MCF 10A (cell line): ENCODE results near the gene MVP. TPM values are rescaled to one million over a fixed set of nuclear protein-coding genes. Genes with fewer than 3 reads are reported as not detected.

Source experiments
- BruUV-seq: library from RNA; stranded (reverse); fragments of 400-500 nt; replicated peaks from 2 replicates; lab custom pipeline; 2021; lab: Mats Ljungman, UMichigan
- CTCF ChIA-PET: fragments of 300-600 bp; sonication (Branson Sonifier 250); formaldehyde crosslinking; extraction: SDS; loops from one replicate; lab custom pipeline; 2021; ENCODE audit warnings: antibody characterized with exemption, inconsistent platforms; lab: Yijun Ruan, JAX
- POLR2A ChIA-PET: fragments of 300-600, 350-650 bp; sonication (Branson Sonifier 250); formaldehyde crosslinking; extraction: SDS; loops from one replicate; lab custom pipeline; 2020; ENCODE audit warnings: antibody characterized with exemption, inconsistent platforms; lab: Yijun Ruan, JAX
- DNase-seq: peaks from one replicate; pipeline ENCODE4 v3.0.0-alpha.2; 2018; ENCODE audit not compliant: unreplicated experiment
- H3K27ac Mint-ChIP-seq: one replicate; pipeline ENCODE4 v1.8.0; 2022; ENCODE audit warnings: mild to moderate bottlenecking, low read depth, mixed read lengths; ENCODE audit not compliant: unreplicated experiment
- H3K27me3 Mint-ChIP-seq: one replicate; pipeline ENCODE4 v1.8.0; 2022; ENCODE audit warnings: mixed read lengths; ENCODE audit not compliant: insufficient read depth, unreplicated experiment
- H3K36me3 Mint-ChIP-seq: one replicate; pipeline ENCODE4 v1.8.0; 2022; ENCODE audit warnings: mild to moderate bottlenecking, moderate library complexity, mixed read lengths; ENCODE audit not compliant: insufficient read depth, unreplicated experiment
- H3K4me1 Mint-ChIP-seq: one replicate; pipeline ENCODE4 v1.8.0; 2022; ENCODE audit warnings: mixed read lengths; ENCODE audit not compliant: insufficient read depth, unreplicated experiment
- H3K4me3 Mint-ChIP-seq: one replicate; pipeline ENCODE4 v1.8.0; 2022; ENCODE audit warnings: mild to moderate bottlenecking, moderate library complexity, mixed read lengths; ENCODE audit not compliant: unreplicated experiment
- H3K9me3 Mint-ChIP-seq: one replicate; pipeline ENCODE4 v1.8.0; 2022; ENCODE audit warnings: mixed read lengths; ENCODE audit not compliant: unreplicated experiment
- intact Hi-C: fragments of 100-400 bp; cut with micrococcal nuclease; formaldehyde crosslinking; loops from 2 replicates; pipeline ENCODE4 v1.14.1; 2022
- total RNA-seq: library from RNA; stranded (reverse); gene quantifications from 2 replicates; pipeline ENCODE4 v1.2.3, GENCODE V29; 2022
- TF ChIP-seq, protein P1 (sequence below): fragments of 200-600 bp; IDR thresholded peaks from one replicate; pipeline ENCODE4 v1.8.0; 2022; ENCODE audit warnings: antibody characterized with exemption, mild to moderate bottlenecking; ENCODE audit not compliant: unreplicated experiment

Gene MVP
- total RNA-seq, 1 experiment from 2014 or later, result 56.5 TPM

DNA sequence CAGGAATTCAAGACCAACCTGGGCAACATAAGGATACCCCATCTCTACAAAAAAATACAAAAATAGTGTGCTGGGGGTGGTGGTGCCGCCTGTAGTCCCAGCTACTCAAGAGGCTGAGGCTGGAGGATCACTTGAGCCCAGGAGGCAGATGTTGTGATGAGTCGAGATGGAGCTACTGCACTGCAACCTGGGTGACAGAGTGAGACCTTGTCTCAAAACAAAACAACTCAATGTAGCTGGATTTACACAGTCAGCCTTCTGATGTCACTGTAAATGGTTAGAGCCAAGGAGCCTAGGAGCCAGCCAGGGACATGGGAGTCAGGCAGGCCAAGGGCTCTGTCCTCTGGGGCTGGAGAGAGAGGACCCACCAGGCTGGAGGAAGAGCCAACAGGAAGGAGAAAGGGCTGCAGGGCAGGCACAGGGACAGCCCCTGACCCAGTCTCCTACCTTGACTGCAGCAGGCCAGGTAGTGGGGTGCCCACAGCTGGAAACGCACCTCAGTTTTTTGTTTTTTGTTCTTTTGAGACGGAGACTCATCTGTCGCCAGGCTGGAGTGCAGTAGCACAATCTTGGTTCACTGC lies 34.3 kb downstream of the MVP start:
- H3K27ac Mint-ChIP-seq, result no peak overlapping the region
- no peaks in the 10 kb centered on the region for H3K9me3 Mint-ChIP-seq
- no peak for DNase-seq
- H3K4me3 Mint-ChIP-seq, result no peak overlapping the region
- no peaks in the 10 kb centered on the region for H3K27me3 Mint-ChIP-seq
- POLR2A ChIA-PET, result interaction anchor here (0.6 to 1.8 kb wide), 7 partner anchors 34 to 222 kb away, joined by 3 to 8 read pairs (median 4); partner anchors contain the start of genes ASPHD1, MVP and PRRT2
- no peaks in the 10 kb centered on the region for H3K4me1 Mint-ChIP-seq
- no TSS peak for BruUV-seq
- intact Hi-C loops, result no loop called here
- TF ChIP-seq, protein P1, sequence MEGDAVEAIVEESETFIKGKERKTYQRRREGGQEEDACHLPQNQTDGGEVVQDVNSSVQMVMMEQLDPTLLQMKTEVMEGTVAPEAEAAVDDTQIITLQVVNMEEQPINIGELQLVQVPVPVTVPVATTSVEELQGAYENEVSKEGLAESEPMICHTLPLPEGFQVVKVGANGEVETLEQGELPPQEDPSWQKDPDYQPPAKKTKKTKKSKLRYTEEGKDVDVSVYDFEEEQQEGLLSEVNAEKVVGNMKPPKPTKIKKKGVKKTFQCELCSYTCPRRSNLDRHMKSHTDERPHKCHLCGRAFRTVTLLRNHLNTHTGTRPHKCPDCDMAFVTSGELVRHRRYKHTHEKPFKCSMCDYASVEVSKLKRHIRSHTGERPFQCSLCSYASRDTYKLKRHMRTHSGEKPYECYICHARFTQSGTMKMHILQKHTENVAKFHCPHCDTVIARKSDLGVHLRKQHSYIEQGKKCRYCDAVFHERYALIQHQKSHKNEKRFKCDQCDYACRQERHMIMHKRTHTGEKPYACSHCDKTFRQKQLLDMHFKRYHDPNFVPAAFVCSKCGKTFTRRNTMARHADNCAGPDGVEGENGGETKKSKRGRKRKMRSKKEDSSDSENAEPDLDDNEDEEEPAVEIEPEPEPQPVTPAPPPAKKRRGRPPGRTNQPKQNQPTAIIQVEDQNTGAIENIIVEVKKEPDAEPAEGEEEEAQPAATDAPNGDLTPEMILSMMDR, result no peak
- peaks cover 37% of the 10 kb centered on the region for H3K36me3 Mint-ChIP-seq
- CTCF ChIA-PET, result interaction anchor here (0.6 kb wide), 2 partner anchors 9 to 168 kb away, joined by 3 read pairs; no protein-coding TSS in a partner anchor

DNA sequence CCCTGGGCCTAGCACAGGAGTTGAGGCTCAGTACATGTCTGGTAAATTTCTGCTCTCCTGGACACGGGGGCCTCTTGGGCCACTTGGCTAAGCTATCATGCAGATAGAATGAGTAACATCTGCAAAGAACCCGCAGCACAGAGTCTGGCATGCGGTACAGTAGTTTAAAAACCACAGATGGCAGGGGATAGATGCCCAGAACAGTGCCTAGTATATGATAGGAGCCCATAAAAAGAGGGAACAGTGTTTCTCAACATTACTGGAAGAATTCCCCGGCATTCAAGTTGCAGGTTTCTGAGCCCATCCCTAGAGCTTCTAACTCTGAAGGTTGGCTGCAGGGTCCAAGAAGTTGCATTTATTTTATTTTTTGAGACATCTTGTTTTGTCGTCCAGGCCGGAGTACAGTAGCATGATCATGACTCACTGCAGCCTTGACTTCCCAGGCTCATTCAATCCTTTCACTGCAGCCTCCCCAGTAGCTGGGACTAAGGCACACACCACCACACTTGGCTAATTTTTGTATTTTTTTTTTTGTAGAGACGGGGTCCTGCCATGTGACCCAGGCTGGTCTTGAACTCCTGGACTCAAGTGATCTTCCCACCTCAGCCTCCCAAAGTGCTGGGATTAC lies 37.0 kb downstream of the MVP start:
- H3K4me3 Mint-ChIP-seq, result no peak overlapping the region
- no peaks in the 10 kb centered on the region for H3K27me3 Mint-ChIP-seq
- H3K27ac Mint-ChIP-seq, result no peak overlapping the region
- BruUV-seq, result no TSS peak
- DNase-seq, result no peak
- TF ChIP-seq, protein P1, result no peak
- peaks cover 41% of the 10 kb centered on the region for H3K36me3 Mint-ChIP-seq
- H3K4me1 Mint-ChIP-seq, result peaks cover 6% of the 10 kb centered on the region
- intact Hi-C loops, result no loop called here
- H3K9me3 Mint-ChIP-seq, result no peaks in the 10 kb centered on the region
- POLR2A ChIA-PET, result interaction anchor here (1.2 kb wide), 1 partner anchor 138 kb away, joined by 3 read pairs; the partner anchor contains the start of genes HIRIP3 and INO80E
- CTCF ChIA-PET, result interaction anchor here (0.5 to 0.7 kb wide), 4 partner anchors 9 to 174 kb away, joined by 3 to 6 read pairs (median 4); no protein-coding TSS in a partner anchor

DNA sequence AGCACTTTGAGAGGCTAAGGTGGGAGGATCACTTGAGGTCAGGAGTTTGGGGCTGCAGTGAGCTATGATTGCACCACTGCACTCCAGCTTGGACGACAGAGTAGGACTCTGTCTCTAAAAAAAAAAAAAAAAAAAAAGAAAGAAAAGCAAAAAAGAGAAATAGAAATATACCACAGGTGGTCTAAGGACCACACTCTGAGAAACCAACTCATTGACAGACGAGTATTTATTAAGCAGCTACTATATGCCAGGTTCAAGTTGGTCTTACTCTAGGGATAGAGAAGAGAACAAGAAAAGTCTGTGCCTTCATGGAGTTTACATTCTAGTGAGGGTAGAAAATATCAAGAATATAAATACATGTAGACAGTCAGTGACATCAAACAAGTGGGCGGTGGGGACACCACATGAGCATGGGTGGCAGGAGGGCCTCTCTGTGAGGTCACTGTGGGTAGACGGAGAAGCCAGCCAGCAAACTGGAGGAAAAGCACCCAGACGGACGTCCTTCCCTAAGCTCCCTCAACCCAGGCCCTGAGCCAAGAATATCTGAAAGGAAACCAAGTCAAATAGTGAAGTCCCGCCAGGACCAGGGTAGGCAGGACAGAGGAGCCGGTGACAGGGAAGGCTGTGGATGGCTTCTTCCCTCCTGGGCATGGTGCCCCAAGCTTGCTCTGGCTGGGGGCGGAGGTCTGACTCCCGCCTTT lies 38.0 kb downstream of the MVP start:
- Mint-ChIP-seq H3K36me3 (peaks cover 41% of the 10 kb centered on the region), H3K27ac (no peak overlapping the region), H3K27me3 (no peaks in the 10 kb centered on the region), H3K9me3 (no peaks in the 10 kb centered on the region), H3K4me3 (no peak overlapping the region), H3K4me1 (peaks cover 8% of the 10 kb centered on the region)
- intact Hi-C loops, result no loop called here
- TSS peak; percentile 18 for BruUV-seq
- no peak for DNase-seq
- CTCF ChIA-PET, result no interaction called here
- POLR2A ChIA-PET, result interaction anchor here (1.2 kb wide), 1 partner anchor 10 kb away, joined by 3 read pairs; no protein-coding TSS in a partner anchor
- TF ChIP-seq, protein P1, result no peak

DNA sequence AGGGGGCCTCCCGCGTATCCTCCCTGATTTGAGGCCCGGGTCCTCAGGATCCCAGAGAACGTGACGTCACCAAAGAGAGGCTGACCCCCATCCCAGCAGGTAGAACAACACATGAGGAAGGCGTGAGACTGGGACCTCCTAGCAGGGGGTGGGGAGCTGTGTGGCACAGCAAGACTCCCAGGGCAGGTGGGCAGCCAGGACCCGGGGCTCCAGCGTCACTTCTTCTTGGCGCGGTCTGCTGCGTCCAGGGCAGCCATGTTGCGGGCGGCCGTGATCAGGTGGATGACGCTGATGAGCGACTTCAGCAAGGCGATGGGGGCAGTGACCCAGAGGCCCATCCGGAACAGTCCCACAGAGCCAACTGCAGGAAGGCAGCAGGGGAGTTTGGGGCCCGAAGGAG lies 38.7 kb downstream of the MVP start:
- CTCF ChIA-PET, result no interaction called here
- BruUV-seq, result no TSS peak
- H3K9me3 Mint-ChIP-seq, result no peaks in the 10 kb centered on the region
- H3K27me3 Mint-ChIP-seq, result no peaks in the 10 kb centered on the region
- POLR2A ChIA-PET, result interaction anchor here (0.7 to 1.2 kb wide), 2 partner anchors 11 to 19 kb away, joined by 3 read pairs; no protein-coding TSS in a partner anchor
- H3K36me3 Mint-ChIP-seq, result peaks cover 41% of the 10 kb centered on the region
- TF ChIP-seq, protein P1, result no peak
- intact Hi-C loops, result no loop called here
- H3K27ac Mint-ChIP-seq, result no peak overlapping the region
- no peak for DNase-seq
- no peak overlapping the region for H3K4me3 Mint-ChIP-seq
- H3K4me1 Mint-ChIP-seq, result peaks cover 14% of the 10 kb centered on the region
